IMR-90 (cell line): ENCODE data around the gene TBCD. TPM values are rescaled to one million over a fixed set of nuclear protein-coding genes. Genes with fewer than 3 reads are reported as not detected.

Experiments
- ATAC-seq: fragments of 200-7000 bp; cut with Tn5 transposase; 2 replicates; pipeline ENCODE4 v1.9.1; 2020; ENCODE audit warnings: low read depth, mild to moderate bottlenecking, moderate library complexity
- BruUV-seq: library from RNA; stranded (reverse); fragments of 400-500 nt; replicated peaks from 2 replicates; lab custom pipeline; 2021; lab: Mats Ljungman, UMichigan
- CTCF ChIA-PET: fragments of 300-600 bp; formaldehyde crosslinking; extraction: SDS; loops from one replicate; lab custom pipeline; 2021; ENCODE audit warnings: antibody characterized with exemption; lab: Yijun Ruan, JAX
- POLR2A ChIA-PET: fragments of 300-600 bp; sonication (Branson Sonifier 250); formaldehyde crosslinking; loops from one replicate; lab custom pipeline; 2022; ENCODE audit warnings: antibody characterized with exemption; ENCODE audit not compliant: unreplicated experiment; lab: Charles Lee
- DNase-seq: peaks from one replicate; pipeline ENCODE4 v3.0.0; 2013
- H2AFZ ChIP-seq: replicated peaks from 2 replicates; pipeline ENCODE3; 2013; ENCODE audit warnings: low read length, mild to moderate bottlenecking; ENCODE audit not compliant: poor library complexity
- H2AK5ac ChIP-seq: 2 replicates; pipeline ENCODE4 v1.6.1; 2013; ENCODE audit warnings: low read depth, low read length, inconsistent platforms
- H2AK9ac ChIP-seq: replicated peaks from 2 replicates; pipeline ENCODE3; 2013; ENCODE audit warnings: mild to moderate bottlenecking, low read depth, low read length, moderate library complexity; ENCODE audit not compliant: poor library complexity
- H2BK120ac ChIP-seq: 2 replicates; pipeline ENCODE4 v1.6.1; 2013; ENCODE audit warnings: low read depth, low read length, inconsistent platforms
- H2BK15ac ChIP-seq: 3 replicates; pipeline ENCODE4 v1.6.1; 2013; ENCODE audit warnings: low read depth, low read length, inconsistent platforms
- H2BK20ac ChIP-seq: 2 replicates; pipeline ENCODE4 v1.6.1; 2013; ENCODE audit warnings: low read depth, mild to moderate bottlenecking, inconsistent platforms, low read length, moderate library complexity
- H2BK5ac ChIP-seq: 2 replicates; pipeline ENCODE4 v1.6.1; 2013; ENCODE audit warnings: mild to moderate bottlenecking, low read depth, low read length, inconsistent platforms; ENCODE audit not compliant: poor library complexity, severe bottlenecking
- H3K14ac ChIP-seq: replicated peaks from 2 replicates; pipeline ENCODE4 v1.6.1; 2013; ENCODE audit warnings: low read depth, low read length, inconsistent platforms
- H3K18ac ChIP-seq: 2 replicates; pipeline ENCODE4 v1.6.1; 2013; ENCODE audit warnings: low read depth, low read length, control low read depth
- H3K23ac ChIP-seq: 2 replicates; pipeline ENCODE4 v1.6.1; 2013; ENCODE audit warnings: low read depth, low read length, inconsistent platforms
- H3K27ac ChIP-seq: 2 replicates; pipeline ENCODE4 v1.5.1; 2013; ENCODE audit warnings: mild to moderate bottlenecking, control low read depth, low read length; ENCODE audit not compliant: insufficient read depth
- H3K27me3 ChIP-seq: 2 replicates; pipeline ENCODE4 v1.6.1; 2013; ENCODE audit warnings: low read length; ENCODE audit not compliant: control insufficient read depth, insufficient read depth
- H3K36me3 ChIP-seq: 2 replicates; pipeline ENCODE4 v1.6.1; 2013; ENCODE audit warnings: low read length, mixed read lengths; ENCODE audit not compliant: control insufficient read depth, insufficient read depth
- H3K4ac ChIP-seq: 2 replicates; pipeline ENCODE4 v1.6.1; 2013; ENCODE audit warnings: low read depth, low read length, inconsistent platforms
- H3K4me1 ChIP-seq: 2 replicates; pipeline ENCODE4 v1.6.1; 2013; ENCODE audit warnings: low read length, mixed read lengths; ENCODE audit not compliant: control insufficient read depth, insufficient read depth
- H3K4me2 ChIP-seq: 2 replicates; pipeline ENCODE4 v1.6.1; 2013; ENCODE audit warnings: low read depth, mild to moderate bottlenecking, control low read depth, low read length, moderate library complexity
- H3K4me3 ChIP-seq: 2 replicates; pipeline ENCODE4 v1.5.1; 2013; ENCODE audit warnings: low read depth, mild to moderate bottlenecking, control low read depth, low read length, moderate library complexity; ENCODE audit not compliant: insufficient read depth
- H3K56ac ChIP-seq: 2 replicates; pipeline ENCODE4 v1.6.1; 2013; ENCODE audit warnings: low read length, inconsistent platforms; ENCODE audit not compliant: insufficient read depth; ENCODE audit errors: extremely low read depth
- H3K79me1 ChIP-seq, 2 experiments: 2 replicates each; pipeline ENCODE4 v1.6.1; 2013; ENCODE audit warnings: low read length in 2 of 2, inconsistent platforms in 1 of 2, low read depth in 1 of 2
- H3K9ac ChIP-seq: 2 replicates; pipeline ENCODE4 v1.6.1; 2013; ENCODE audit warnings: low read depth, low read length, control low read depth
- H3K9me1 ChIP-seq: 2 replicates; pipeline ENCODE4 v1.6.1; 2013; ENCODE audit warnings: low read length, inconsistent platforms; ENCODE audit not compliant: insufficient read depth
- H3K9me3 ChIP-seq: 2 replicates; pipeline ENCODE4 v1.6.1; 2013; ENCODE audit warnings: low read length; ENCODE audit not compliant: control insufficient read depth, insufficient read depth
- H4K20me1 ChIP-seq: 2 replicates; pipeline ENCODE4 v1.6.1; 2013; ENCODE audit warnings: low read length, inconsistent platforms; ENCODE audit not compliant: insufficient read depth
- H4K5ac ChIP-seq: 2 replicates; pipeline ENCODE4 v1.6.1; 2013; ENCODE audit warnings: mild to moderate bottlenecking, low read depth, low read length, control low read depth
- H4K8ac ChIP-seq, 2 experiments: 2 replicates each; pipeline ENCODE4 v1.6.1; 2013; ENCODE audit warnings: low read depth in 2 of 2, low read length in 2 of 2, control low read depth in 1 of 2, inconsistent platforms in 1 of 2
- H4K91ac ChIP-seq: 2 replicates; pipeline ENCODE4 v1.6.1; 2013; ENCODE audit warnings: low read depth, low read length, inconsistent platforms; ENCODE audit not compliant: insufficient read depth
- BHLHE40 ChIP-seq: fragments of 150-350 bp; IDR thresholded peaks from 2 replicates; pipeline ENCODE4 v1.6.1; 2016; ENCODE audit warnings: mild to moderate bottlenecking, low read depth, low read length
- CEBPB ChIP-seq: IDR thresholded peaks from 2 replicates; pipeline ENCODE4 v1.6.1; 2012; ENCODE audit warnings: low read depth, low read length, improper control_type of control experiment
- CHD1 ChIP-seq: IDR thresholded peaks from 2 replicates; pipeline ENCODE4 v1.6.1; 2012; ENCODE audit warnings: low read depth, low read length, improper control_type of control experiment
- ELK1 ChIP-seq: fragments of 150-350 bp; IDR thresholded peaks from 2 replicates; pipeline ENCODE4 v1.6.1; 2016; ENCODE audit warnings: low read depth, mild to moderate bottlenecking, low read length, moderate library complexity, borderline replicate concordance
- FOS ChIP-seq: fragments of 150-350 bp; IDR thresholded peaks from 2 replicates; pipeline ENCODE4 v1.6.1; 2016; ENCODE audit warnings: low read depth, low read length
- MAFK ChIP-seq: IDR thresholded peaks from 2 replicates; pipeline ENCODE4 v1.6.1; 2012; ENCODE audit warnings: low read depth, low read length, improper control_type of control experiment
- MAZ ChIP-seq: IDR thresholded peaks from 2 replicates; pipeline ENCODE4 v1.6.1; 2012; ENCODE audit warnings: low read depth, mild to moderate bottlenecking, low read length, improper control_type of control experiment, moderate library complexity, borderline replicate concordance
- MXI1 ChIP-seq: IDR thresholded peaks from 2 replicates; pipeline ENCODE4 v1.6.1; 2012; ENCODE audit warnings: low read depth, mild to moderate bottlenecking, low read length, moderate library complexity, borderline replicate concordance
- NFE2L2 ChIP-seq: fragments of 150-350 bp; IDR thresholded peaks from 2 replicates; pipeline ENCODE4 v1.6.1; 2016; ENCODE audit warnings: low read depth, mild to moderate bottlenecking, low read length
- POLR2A ChIP-seq: IDR thresholded peaks from 2 replicates; pipeline ENCODE4 v1.6.1; 2012; ENCODE audit warnings: mild to moderate bottlenecking, low read depth, low read length
- RAD21 ChIP-seq: IDR thresholded peaks from 2 replicates; pipeline ENCODE4 v1.6.1; 2012; ENCODE audit warnings: low read length, improper control_type of control experiment
- RCOR1 ChIP-seq: IDR thresholded peaks from 2 replicates; pipeline ENCODE4 v1.6.1; 2012; ENCODE audit warnings: mild to moderate bottlenecking, low read length, improper control_type of control experiment; ENCODE audit not compliant: insufficient replicate concordance
- RFX5 ChIP-seq: IDR thresholded peaks from 2 replicates; pipeline ENCODE4 v1.8.0; 2012; ENCODE audit warnings: low read depth, mild to moderate bottlenecking, low read length, moderate library complexity
- SMC3 ChIP-seq: fragments of 150-350 bp; IDR thresholded peaks from 2 replicates; pipeline ENCODE4 v1.6.1; 2016; ENCODE audit warnings: low read depth, mild to moderate bottlenecking, antibody characterized with exemption, low read length, moderate library complexity
- WGBS, 2 experiments: methylation state at CpG; one replicate each; pipeline versions ENCODE4 v1.1.5 to v1.1.7; 2013; ENCODE audit warnings: missing lambda C conversion rate in 2 of 2; ENCODE audit not compliant: insufficient read length in 1 of 2; ENCODE audit errors: extremely low coverage in 2 of 2; 5-methylcytosine and 5-hydroxymethylcytosine counted together
- dilution Hi-C: fragments of 300-500 bp; cut with HindIII; formaldehyde crosslinking; loops from one replicate; pipeline ENCODE4 v1.14.3; 2018; ENCODE audit warnings: low sequenced_read_pairs; ENCODE audit not compliant: unreplicated experiment
- in situ Hi-C: fragments of 300-500 bp; cut with MboI; formaldehyde crosslinking; loops from 3 replicates; pipeline ENCODE4 v1.14.3; 2019; ENCODE audit warnings: low sequenced_read_pairs, inconsistent platforms, mixed read lengths
- intact Hi-C: fragments of 100-400 bp; cut with micrococcal nuclease; formaldehyde crosslinking; loops from 2 replicates; pipeline ENCODE4 v1.10.0; 2022
- polyA plus RNA-seq, 3 experiments: library from polyadenylated mRNA; depleted of rRNA; stranded (reverse); fragments of >200 nt; gene quantifications; 2 replicates each; pipeline ENCODE4 v1.2.3, GENCODE V29; 2012; ENCODE audit warnings: low replicate concordance in 1 of 3
- total RNA-seq: library from RNA; depleted of rRNA; stranded (reverse); fragments of >200 nt; gene quantifications from 2 replicates; pipeline ENCODE4 v1.2.3, GENCODE V29; 2012
- TF ChIP-seq, protein P1 (sequence below): fragments of 150-350 bp; IDR thresholded peaks from 2 replicates; pipeline ENCODE4 v1.6.1; 2017; ENCODE audit warnings: mild to moderate bottlenecking, antibody characterized with exemption, low read length, low read depth
- TF ChIP-seq, protein P2 (sequence below): conservative IDR thresholded peaks from 2 replicates; pipeline ENCODE4 v1.5.1; 2012; ENCODE audit warnings: mild to moderate bottlenecking, low read depth, low read length, improper control_type of control experiment

TBCD gene
- total and polyA plus RNA-seq, 2 of the 4 experiments (the other 2 are of a cell fraction), result 21.9 to 54.5 TPM

GRCh38 chr17:82723169-82723807 lies 28.6 kb upstream of the TBCD start:
- Histone ChIP-seq H3K36me3 (peaks cover 37% of the 10 kb centered on the region), H3K9ac (no peak overlapping the region), H3K27ac (no peak overlapping the region), H2BK5ac (no peak overlapping the region), H3K4ac (no peak overlapping the region), H3K27me3 (no peaks in the 10 kb centered on the region), H3K4me2 (no peak overlapping the region), H4K20me1 (no peaks in the 10 kb centered on the region), H4K8ac (no peak overlapping the region), H2BK120ac (no peak overlapping the region), H4K91ac (no peak overlapping the region), H3K23ac (no peak overlapping the region), H3K9me1 (peaks cover 3% of the 10 kb centered on the region), H3K4me3 (no peak overlapping the region), H2BK20ac (no peak overlapping the region), H2AFZ (no peak overlapping the region), H3K4me1 (no peaks in the 10 kb centered on the region), H2AK9ac (no peak overlapping the region), H3K14ac (no peak overlapping the region), H3K18ac (no peak overlapping the region), H2BK15ac (no peak overlapping the region), H3K9me3 (no peaks in the 10 kb centered on the region), H3K56ac (no peak overlapping the region), H2AK5ac (no peak overlapping the region), H4K5ac (no peak overlapping the region), H3K79me1 (peaks cover 2 to 13% of the 10 kb centered on the region in 2 experiments)
- in situ Hi-C loops, result no loop called here
- POLR2A ChIA-PET, result no interaction called here
- dilution Hi-C loops, result no loop called here
- TF ChIP-seq SMC3, result no peak
- TF ChIP-seq, protein P1, sequence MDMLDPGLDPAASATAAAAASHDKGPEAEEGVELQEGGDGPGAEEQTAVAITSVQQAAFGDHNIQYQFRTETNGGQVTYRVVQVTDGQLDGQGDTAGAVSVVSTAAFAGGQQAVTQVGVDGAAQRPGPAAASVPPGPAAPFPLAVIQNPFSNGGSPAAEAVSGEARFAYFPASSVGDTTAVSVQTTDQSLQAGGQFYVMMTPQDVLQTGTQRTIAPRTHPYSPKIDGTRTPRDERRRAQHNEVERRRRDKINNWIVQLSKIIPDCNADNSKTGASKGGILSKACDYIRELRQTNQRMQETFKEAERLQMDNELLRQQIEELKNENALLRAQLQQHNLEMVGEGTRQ, result no peak
- no peak for TF ChIP-seq MXI1
- no peak for TF ChIP-seq RCOR1
- no peak for TF ChIP-seq RAD21
- no peak for TF ChIP-seq ELK1
- no peak for TF ChIP-seq CEBPB
- TF ChIP-seq MAZ, result no peak
- TF ChIP-seq CHD1, result no peak
- no peak for TF ChIP-seq MAFK
- no peak for TF ChIP-seq NFE2L2
- TF ChIP-seq BHLHE40, result no peak
- no peak for TF ChIP-seq POLR2A
- no peak for TF ChIP-seq FOS
- no peak for TF ChIP-seq RFX5
- TF ChIP-seq, protein P2, sequence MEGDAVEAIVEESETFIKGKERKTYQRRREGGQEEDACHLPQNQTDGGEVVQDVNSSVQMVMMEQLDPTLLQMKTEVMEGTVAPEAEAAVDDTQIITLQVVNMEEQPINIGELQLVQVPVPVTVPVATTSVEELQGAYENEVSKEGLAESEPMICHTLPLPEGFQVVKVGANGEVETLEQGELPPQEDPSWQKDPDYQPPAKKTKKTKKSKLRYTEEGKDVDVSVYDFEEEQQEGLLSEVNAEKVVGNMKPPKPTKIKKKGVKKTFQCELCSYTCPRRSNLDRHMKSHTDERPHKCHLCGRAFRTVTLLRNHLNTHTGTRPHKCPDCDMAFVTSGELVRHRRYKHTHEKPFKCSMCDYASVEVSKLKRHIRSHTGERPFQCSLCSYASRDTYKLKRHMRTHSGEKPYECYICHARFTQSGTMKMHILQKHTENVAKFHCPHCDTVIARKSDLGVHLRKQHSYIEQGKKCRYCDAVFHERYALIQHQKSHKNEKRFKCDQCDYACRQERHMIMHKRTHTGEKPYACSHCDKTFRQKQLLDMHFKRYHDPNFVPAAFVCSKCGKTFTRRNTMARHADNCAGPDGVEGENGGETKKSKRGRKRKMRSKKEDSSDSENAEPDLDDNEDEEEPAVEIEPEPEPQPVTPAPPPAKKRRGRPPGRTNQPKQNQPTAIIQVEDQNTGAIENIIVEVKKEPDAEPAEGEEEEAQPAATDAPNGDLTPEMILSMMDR, result no peak
- intact Hi-C loops, result no loop called here
- ATAC-seq (no peak), DNase-seq (no peak)
- CTCF ChIA-PET, result no interaction called here
- WGBS, 2 experiments, result 99% methylated on average over 19 of the region's 26 CpGs; no CpG with 5 or more reads in 1 of the 2 experiments
- no TSS peak for BruUV-seq
